ENCODE measurements around the gene RRP8.

The RRP8 gene

DNA sequence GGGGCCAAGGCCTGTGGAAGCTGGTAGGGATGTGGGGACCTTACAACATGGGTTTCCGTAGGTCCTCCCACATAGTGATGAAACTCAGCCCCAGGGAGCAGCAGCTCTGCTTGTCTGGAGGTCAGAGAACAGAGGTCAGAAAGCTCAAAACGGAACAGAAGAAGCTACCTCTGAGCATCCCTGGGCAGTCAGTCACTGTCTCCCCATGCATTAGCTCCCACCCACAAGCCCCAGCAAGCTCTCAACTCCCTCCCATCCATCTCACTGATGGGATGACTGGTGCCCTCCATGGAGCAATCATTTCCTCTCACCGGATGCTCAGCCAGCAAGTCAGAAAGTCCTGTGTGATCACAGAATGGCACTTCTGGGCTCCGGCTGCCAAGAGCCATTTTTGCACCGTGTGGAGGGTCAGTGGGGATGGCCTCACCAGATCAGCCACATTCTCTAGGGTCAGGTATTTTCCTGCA is 13.9 kb upstream of the RRP8 start:
- DNase-seq (ENCODE audit: low read depth), result no peak

DNA sequence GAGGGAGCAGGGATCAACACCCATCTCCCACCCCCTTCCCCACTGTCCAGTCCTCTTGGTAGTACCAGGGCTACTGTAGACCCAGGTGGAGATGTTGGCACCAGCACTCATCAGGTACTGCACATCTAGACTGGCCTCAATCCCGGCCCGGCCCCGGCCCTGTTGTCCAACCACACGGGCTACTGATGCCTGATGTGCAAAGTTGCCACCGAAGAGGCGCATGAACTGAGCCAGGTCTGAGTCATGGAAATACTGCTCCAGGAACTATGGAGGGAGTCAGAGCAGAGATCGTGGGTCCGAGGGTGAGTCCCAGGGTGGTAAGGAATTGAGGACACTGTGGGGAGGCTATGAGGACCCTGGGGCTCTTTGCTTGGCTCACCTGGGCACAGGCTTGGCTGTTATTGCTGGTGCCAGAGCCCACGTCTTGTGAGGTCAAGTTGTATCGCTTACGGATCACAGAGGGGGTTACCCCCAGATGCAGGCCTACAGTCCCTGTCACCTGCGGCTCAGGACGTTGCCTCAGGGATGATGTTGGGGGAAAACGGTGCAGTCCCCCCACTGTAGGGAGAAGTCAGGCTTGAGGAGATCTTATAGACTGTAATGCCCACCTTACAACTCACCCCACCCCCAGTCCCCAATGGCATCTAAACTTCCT is 13.3 kb upstream of the RRP8 start:
- no peak for DNase-seq (ENCODE audit: low read depth)

DNA sequence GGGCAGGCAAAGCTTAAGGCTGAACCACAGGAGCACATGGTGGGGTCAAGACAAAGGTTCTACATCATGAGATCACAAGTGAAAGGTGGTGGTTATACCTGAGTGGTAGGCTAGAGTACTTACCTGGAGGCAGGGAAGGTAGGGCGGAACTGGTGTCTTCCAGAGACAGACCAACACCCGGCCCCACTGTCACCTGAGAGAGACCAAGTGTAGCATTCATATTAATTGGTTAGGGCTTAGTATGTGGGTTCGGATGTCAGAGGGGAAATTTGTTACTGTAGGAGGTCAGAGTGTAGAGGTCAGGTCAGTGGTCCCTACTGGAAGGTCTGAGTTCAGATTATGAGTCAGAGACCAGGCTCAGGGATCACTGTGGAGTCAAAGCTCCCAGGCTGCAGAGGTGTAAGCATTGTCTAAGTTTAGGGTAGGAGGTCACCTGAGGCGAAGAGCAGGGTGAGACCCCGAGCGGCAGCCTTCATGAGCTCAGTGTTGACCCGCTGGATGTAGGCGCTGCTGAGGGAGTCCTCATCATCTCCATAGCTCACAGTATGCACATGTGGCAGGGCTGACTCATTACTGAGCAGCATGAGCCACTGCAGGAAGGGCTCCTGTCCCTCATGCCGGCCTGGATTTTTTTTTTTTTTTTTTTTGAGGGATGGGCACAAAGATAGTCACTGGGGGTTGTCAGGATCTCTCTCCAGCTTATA is 12.6 kb upstream of the RRP8 start:
- DNase-seq (ENCODE audit: low read depth), result no peak

DNA sequence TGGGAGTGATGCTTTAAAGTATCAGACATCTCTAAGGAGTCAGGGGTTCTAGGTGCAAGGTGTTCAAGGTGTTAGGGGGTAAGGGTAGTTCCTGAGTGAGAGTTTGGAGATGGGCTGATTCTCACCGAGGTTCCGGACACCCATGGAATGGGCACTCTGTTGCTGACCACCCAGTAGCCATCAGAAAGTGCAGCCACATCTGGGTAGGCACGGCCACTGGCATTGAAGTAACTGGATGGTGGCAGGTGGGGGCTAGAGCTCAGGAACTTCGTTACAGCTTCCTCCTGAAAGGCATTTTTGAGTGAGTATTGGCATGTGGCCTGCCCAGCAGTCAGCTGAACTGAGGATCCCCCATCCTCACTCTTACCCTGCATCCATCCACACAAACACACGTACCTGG is 11.6 kb upstream of the RRP8 start:
- no peak for DNase-seq (ENCODE audit: low read depth)

DNA sequence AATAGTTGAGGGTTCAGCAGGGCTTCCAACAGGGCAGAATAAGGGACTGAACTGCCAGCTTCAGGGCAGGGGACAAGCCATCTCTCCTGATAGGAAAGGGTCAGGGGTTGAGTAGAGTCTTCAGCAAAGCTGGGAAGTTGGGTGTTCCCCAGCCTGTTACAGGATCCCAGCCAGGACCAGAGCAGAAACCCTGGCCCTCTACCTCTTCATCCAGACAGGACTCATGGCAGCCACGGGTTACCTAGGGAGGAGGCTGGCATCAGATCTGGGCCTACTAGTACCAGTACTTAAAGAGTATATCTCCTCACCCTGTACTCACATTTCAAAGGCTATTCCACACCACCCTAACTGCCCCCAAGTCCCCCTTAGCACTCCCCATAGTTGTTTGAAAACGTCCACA is 11.0 kb upstream of the RRP8 start:
- DNase-seq (ENCODE audit: low read depth), result no peak

GRCh38 chr11:6613496-6613895 is 10.1 kb upstream of the RRP8 start:
- no peak for DNase-seq (ENCODE audit: low read depth)

DNA sequence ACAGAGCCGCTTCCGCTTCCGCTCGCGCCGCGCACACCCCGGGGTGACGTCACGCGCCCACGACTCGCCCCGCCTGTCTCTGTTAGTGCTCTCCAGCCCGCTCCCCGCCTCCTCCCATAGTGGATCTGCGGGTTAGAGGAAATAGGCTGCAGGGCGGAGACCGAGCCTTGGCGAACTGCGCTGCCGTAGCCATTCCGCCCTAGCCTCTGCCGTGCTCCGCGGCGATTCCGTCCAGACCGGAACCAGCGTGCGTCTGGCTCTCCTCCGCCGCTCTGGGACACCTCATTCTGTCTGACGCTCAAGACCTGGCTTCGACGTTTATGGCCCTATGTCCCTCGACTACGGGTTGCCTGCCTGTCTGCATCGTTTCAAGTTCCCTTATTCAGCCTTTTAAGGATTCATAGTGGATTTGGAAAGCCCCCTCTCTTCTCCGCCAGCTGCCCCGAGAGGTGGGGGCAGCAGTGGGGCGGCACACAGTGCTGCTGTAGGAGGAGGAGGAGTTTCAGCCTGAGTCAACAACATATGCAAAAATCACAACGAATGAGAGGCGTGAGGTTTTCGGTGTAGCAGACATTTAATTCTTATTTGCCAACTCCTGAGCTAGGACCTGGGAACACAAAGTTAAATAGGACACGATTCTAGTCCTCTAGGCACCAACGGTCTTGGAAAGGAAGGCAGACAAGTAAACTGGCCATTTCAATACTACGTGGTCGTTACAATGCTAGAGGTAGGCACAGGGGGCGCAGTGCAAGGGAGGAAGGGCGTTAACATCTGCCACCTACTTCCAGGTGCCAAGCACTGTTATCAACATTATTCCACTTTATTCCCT is 9.0 kb upstream of the RRP8 start, which contains the start of gene TAF10:
TAF10 (minus strand) TSS at position 4 of the 829 bp plus-strand sequence. CDS start 27 bp downstream, outside the sequence.
- peak; percentile 94 for DNase-seq (ENCODE audit: low read depth)

- no peak for DNase-seq (ENCODE audit: low read depth)
Observed at GRCh38 chr11:6611963-6612212, 8.5 kb upstream of the RRP8 start.

GRCh38 chr11:6611092-6611962 is 7.9 kb upstream of the RRP8 start:
- DNase-seq (ENCODE audit: low read depth), result peak; percentile 36

DNA sequence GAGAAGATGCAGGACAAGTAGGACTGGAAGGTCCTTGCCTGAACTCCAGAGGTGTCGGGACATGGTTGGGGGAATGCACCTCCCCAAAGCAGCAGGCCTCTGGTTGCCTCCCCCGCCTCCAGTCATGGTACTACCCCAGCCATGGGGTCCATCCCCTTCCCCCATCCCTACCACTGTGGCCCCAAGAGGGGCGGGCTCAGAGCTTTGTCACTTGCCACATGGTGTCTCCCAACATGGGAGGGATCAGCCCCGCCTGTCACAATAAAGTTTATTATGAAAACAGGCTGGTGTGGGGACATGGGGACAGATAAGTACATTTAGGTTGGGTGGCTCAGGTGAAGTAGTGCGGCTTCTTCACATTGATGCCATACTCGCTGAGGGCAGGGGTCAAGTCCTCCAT is 7.2 kb upstream of the RRP8 start:
- no peak for DNase-seq (ENCODE audit: low read depth)

DNA sequence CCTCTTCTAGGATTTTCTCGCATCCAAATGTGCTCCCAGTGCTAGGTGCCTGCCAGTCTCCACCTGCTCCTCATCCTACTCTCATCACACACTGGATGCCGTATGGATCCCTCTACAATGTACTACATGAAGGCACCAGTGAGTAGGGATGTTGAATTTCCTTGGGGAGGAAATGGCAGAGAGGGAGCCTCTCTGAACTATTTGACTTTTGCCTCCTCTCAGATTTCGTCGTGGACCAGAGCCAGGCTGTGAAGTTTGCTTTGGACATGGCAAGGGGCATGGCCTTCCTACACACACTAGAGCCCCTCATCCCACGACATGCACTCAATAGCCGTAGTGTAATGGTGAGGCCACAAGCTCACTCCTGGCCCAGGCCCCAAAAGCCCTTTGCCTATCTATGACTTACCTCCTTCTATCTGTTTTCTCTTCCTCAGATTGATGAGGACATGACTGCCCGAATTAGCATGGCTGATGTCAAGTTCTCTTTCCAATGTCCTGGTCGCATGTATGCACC is 6.1 kb upstream of the RRP8 start:
- DNase-seq (ENCODE audit: low read depth), result no peak

- DNase-seq (ENCODE audit: low read depth), result no peak
Observed at GRCh38 chr11:6608726-6609501, 5.5 kb upstream of the RRP8 start.

DNA sequence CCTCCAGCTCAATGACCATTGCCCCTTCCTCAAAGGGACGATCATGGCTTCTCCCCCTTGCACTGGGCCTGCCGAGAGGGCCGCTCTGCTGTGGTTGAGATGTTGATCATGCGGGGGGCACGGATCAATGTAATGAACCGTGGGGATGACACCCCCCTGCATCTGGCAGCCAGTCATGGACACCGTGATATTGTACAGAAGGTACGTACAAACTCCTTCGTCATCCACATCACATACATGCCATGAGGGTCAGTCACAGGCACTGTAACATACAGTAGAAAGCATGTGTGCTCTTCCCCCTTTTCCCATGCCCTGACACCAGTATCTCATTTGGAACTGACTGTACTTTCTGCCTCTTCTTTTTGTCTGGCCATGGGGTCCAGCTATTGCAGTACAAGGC is 4.6 kb upstream of the RRP8 start:
- DNase-seq (ENCODE audit: low read depth), result no peak

DNA sequence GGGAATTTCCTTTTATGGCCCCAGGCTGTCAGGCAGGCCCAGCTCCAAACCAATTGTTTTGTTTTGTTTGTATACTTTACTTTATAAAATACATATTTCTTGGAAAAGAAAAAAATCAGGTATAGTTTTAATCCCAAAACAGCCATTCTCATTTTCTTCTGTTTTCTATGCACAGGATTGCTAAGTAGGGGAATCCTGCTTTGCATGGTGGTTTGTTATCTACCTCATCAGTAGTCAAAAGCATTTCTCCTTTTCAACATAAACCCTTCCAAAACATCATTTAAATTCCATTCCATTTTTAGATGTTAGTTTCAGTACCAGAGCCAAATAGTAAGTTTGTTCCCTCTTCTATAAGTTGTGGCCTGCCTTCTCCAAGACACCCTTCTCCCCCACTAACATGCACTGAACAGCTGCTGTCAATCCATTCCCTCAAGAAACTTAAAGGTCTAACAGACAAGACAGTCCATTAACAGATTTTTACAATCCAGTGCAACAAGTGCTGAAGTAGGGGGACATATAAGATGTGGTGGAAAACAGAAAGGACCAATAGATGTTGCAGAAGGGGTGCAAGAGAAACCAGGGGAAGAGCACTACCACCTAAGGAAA is 3.9 kb upstream of the RRP8 start:
- no peak for DNase-seq (ENCODE audit: low read depth)

- peak; percentile 29 for DNase-seq (ENCODE audit: low read depth)
Observed at GRCh38 chr11:6606471-6607189, 3.2 kb upstream of the RRP8 start.

- DNase-seq (ENCODE audit: low read depth), result no peak
Observed at GRCh38 chr11:6604790-6605189, 1.4 kb upstream of the RRP8 start.

GRCh38 chr11:6604081-6604626 is 738 bp upstream of the RRP8 start:
- DNase-seq (ENCODE audit: low read depth), result peak; percentile 44

GRCh38 chr11:6602096-6602940 is 1.1 kb downstream of the RRP8 start:
- DNase-seq (ENCODE audit: low read depth), result no peak

- no peak for DNase-seq (ENCODE audit: low read depth)
Observed at GRCh38 chr11:6601041-6601461, 2.4 kb downstream of the RRP8 start.

Data from activated T-cell treated with anti-CD3 and anti-CD28 coated beads for 1 hour (primary cell).